PC-3 (cell line): ENCODE measurements around the gene CCDC185.

Source experiments
- EZH2 ChIP-seq: fragments of 300-600 bp; sonication (generic); IDR thresholded peaks from one replicate; pipeline ENCODE4 v1.6.1; 2017; ENCODE audit warnings: antibody characterized with exemption, mild to moderate bottlenecking, low read length; ENCODE audit not compliant: unreplicated experiment
- TF ChIP-seq, protein P1 (sequence below): fragments of 300-600 bp; sonication (generic); conservative IDR thresholded peaks from 2 replicates; pipeline ENCODE4 v1.5.1; 2017; ENCODE audit warnings: antibody characterized with exemption, low read depth, mild to moderate bottlenecking, low read length

DNA sequence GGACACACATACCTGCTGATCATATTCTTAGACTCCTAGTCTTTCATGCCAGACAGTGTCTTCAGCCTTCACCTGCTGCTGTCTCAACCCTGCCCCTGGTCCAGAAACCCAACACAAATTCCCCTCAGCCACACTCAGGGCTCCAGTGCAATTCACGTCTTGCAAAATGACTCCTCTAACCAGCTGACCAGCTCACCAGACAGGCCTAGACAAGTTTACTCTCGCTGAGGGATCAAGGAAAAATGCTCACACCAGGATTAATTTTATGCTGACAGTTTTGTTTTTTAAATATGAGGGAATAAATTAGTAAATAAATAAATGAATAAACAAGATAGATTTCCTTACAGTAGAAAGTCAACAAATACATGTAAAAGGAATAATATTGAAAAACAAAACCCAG, 28.5 kb downstream of the CCDC185 start:
- TF ChIP-seq, protein P1, sequence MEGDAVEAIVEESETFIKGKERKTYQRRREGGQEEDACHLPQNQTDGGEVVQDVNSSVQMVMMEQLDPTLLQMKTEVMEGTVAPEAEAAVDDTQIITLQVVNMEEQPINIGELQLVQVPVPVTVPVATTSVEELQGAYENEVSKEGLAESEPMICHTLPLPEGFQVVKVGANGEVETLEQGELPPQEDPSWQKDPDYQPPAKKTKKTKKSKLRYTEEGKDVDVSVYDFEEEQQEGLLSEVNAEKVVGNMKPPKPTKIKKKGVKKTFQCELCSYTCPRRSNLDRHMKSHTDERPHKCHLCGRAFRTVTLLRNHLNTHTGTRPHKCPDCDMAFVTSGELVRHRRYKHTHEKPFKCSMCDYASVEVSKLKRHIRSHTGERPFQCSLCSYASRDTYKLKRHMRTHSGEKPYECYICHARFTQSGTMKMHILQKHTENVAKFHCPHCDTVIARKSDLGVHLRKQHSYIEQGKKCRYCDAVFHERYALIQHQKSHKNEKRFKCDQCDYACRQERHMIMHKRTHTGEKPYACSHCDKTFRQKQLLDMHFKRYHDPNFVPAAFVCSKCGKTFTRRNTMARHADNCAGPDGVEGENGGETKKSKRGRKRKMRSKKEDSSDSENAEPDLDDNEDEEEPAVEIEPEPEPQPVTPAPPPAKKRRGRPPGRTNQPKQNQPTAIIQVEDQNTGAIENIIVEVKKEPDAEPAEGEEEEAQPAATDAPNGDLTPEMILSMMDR, result no peak
- no peak for TF ChIP-seq EZH2
